ENCODE measurements around the gene DLG1.

DNA sequence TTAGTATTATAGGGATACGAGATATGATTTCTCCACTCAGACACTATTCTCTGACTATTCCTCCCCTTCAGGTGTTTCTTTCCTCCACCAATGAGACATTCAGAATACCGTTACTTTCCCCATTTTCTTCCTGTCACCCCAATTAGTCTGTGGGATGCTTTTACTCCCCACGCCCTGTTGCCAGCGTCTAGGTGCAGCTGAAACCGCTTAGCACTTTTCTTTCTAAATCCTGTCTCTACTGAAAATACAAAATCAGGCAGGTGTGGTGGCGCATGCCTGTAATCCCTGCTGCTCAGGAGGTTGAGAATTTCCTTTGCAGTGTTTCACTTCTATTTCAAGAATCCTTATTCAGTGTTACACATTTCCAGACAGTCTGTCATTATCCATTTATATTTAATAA lies 49.6 kb upstream of the DLG1 start:
- TF ChIP-seq EP300 (conservative IDR thresholded peaks at IDR 0.05; ENCODE audit: poor library complexity, severe bottlenecking) (no peak), EZH2 (IDR thresholded peaks at IDR 0.05; ENCODE audit: borderline replicate concordance, insufficient read depth, low read length, poor library complexity, severe bottlenecking) (no peak), REST (IDR thresholded peaks at IDR 0.05; ENCODE audit: borderline replicate concordance) (no peak), RAD21 (conservative IDR thresholded peaks at IDR 0.05) (no peak), POLR2AphosphoS5 (IDR thresholded peaks at IDR 0.05) (no peak), TAF1 (IDR thresholded peaks at IDR 0.05; ENCODE audit: low read depth) (no peak), MXI1 (conservative IDR thresholded peaks at IDR 0.05; ENCODE audit: poor library complexity, severe bottlenecking) (no peak)
- TF ChIP-seq, protein P1, sequence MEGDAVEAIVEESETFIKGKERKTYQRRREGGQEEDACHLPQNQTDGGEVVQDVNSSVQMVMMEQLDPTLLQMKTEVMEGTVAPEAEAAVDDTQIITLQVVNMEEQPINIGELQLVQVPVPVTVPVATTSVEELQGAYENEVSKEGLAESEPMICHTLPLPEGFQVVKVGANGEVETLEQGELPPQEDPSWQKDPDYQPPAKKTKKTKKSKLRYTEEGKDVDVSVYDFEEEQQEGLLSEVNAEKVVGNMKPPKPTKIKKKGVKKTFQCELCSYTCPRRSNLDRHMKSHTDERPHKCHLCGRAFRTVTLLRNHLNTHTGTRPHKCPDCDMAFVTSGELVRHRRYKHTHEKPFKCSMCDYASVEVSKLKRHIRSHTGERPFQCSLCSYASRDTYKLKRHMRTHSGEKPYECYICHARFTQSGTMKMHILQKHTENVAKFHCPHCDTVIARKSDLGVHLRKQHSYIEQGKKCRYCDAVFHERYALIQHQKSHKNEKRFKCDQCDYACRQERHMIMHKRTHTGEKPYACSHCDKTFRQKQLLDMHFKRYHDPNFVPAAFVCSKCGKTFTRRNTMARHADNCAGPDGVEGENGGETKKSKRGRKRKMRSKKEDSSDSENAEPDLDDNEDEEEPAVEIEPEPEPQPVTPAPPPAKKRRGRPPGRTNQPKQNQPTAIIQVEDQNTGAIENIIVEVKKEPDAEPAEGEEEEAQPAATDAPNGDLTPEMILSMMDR (IDR thresholded peaks at IDR 0.05; ENCODE audit: poor library complexity, severe bottlenecking) = no peak

All from neural cell (in vitro differentiated cells).